Loucy (cell line): Measurements from ENCODE around the gene KCNMA1.
A peak's percentile ranks its signal among the peaks of the same experiment; 100 is the strongest.

Experiments used
- H2AFZ ChIP-seq: fragments of 200-600 bp; sonication (generic); 2 replicates; pipeline ENCODE4 v1.6.0; 2016; ENCODE audit warnings: antibody characterized with exemption, mild to moderate bottlenecking, low read length, moderate library complexity
- H3F3A ChIP-seq: fragments of 200-600 bp; 2 replicates; pipeline ENCODE4 v1.6.0; 2016; ENCODE audit warnings: antibody characterized with exemption, low read depth, mild to moderate bottlenecking
- H3K27me3 ChIP-seq: fragments of 200-600 bp; sonication (generic); 2 replicates; pipeline ENCODE4 v1.6.1; 2014; ENCODE audit warnings: low read length, mild to moderate bottlenecking; ENCODE audit not compliant: insufficient read depth, poor library complexity, severe bottlenecking
- H3K36me3 ChIP-seq: fragments of 200-600 bp; sonication (generic); 2 replicates; pipeline ENCODE4 v1.6.1; 2016; ENCODE audit warnings: low read length; ENCODE audit not compliant: insufficient read depth
- H3K4me1 ChIP-seq: fragments of 200-600 bp; sonication (generic); 2 replicates; pipeline ENCODE4 v1.5.1; 2014; ENCODE audit warnings: low read length, mild to moderate bottlenecking; ENCODE audit not compliant: insufficient read depth, poor library complexity, severe bottlenecking
- H3K4me2 ChIP-seq: fragments of 200-600 bp; sonication (generic); 2 replicates; pipeline ENCODE4 v1.6.0; 2014; ENCODE audit warnings: antibody characterized with exemption, low read length, low read depth, mild to moderate bottlenecking; ENCODE audit not compliant: poor library complexity, severe bottlenecking
- H3K4me3 ChIP-seq: fragments of 200-600 bp; sonication (generic); 2 replicates; pipeline ENCODE4 v1.5.1; 2014; ENCODE audit warnings: low read length, mild to moderate bottlenecking, mixed read lengths; ENCODE audit not compliant: poor library complexity, severe bottlenecking
- H3K79me2 ChIP-seq: fragments of 200-600 bp; sonication (generic); 2 replicates; pipeline ENCODE4 v1.6.1; 2014; ENCODE audit warnings: low read length; ENCODE audit not compliant: insufficient read depth
- H3K9ac ChIP-seq: fragments of 200-600 bp; sonication (generic); 2 replicates; pipeline ENCODE4 v1.6.0; 2014; ENCODE audit warnings: mild to moderate bottlenecking, low read depth, low read length, moderate library complexity; ENCODE audit not compliant: poor library complexity, severe bottlenecking
- H3K9me2 ChIP-seq: fragments of 200-600 bp; sonication (generic); replicated peaks from 2 replicates; pipeline ENCODE4 v1.6.1; 2016; ENCODE audit warnings: low read depth, low read length, mixed read lengths
- H3K9me3 ChIP-seq: fragments of 200-600 bp; sonication (generic); 2 replicates; pipeline ENCODE4 v1.6.1; 2014; ENCODE audit warnings: mild to moderate bottlenecking, antibody characterized with exemption, low read length, low read depth; ENCODE audit not compliant: insufficient read depth
- H4K20me1 ChIP-seq: fragments of 200-600 bp; sonication (generic); 2 replicates; pipeline ENCODE4 v1.6.0; 2014; ENCODE audit warnings: antibody characterized with exemption, low read length, mild to moderate bottlenecking; ENCODE audit not compliant: insufficient read depth, poor library complexity, severe bottlenecking
- EZH2phosphoT487 ChIP-seq: fragments of 200-600 bp; IDR thresholded peaks from 2 replicates; pipeline ENCODE4 v1.6.1; 2018; ENCODE audit warnings: antibody characterized with exemption, mild to moderate bottlenecking, moderate library complexity, borderline replicate concordance
- TF ChIP-seq, protein P1 (sequence below): fragments of 200-600 bp; sonication (generic); conservative IDR thresholded peaks from 2 replicates; pipeline ENCODE4 v1.5.1; 2014; ENCODE audit warnings: mild to moderate bottlenecking, antibody characterized with exemption, low read length

KCNMA1 gene

DNA sequence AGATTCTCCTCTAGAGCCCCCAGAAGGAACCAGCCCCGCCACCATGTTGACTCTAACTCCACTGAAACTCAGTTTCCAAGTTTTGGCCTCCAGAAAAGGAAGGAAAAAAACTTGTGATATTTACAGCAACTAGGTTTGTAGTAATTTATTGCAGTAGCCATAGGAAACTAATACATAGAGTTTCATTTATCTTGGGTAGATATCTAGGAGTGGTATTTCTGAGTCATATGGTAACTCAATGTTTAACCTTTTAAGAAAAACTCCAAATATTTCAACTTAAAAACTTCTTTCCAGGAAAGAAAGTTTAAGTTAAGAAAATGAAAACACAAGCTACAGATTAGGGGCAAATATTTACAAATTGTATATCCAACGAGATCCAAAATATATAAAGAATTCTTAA lies 576.7 kb downstream of the KCNMA1 start:
- TF ChIP-seq, protein P1, sequence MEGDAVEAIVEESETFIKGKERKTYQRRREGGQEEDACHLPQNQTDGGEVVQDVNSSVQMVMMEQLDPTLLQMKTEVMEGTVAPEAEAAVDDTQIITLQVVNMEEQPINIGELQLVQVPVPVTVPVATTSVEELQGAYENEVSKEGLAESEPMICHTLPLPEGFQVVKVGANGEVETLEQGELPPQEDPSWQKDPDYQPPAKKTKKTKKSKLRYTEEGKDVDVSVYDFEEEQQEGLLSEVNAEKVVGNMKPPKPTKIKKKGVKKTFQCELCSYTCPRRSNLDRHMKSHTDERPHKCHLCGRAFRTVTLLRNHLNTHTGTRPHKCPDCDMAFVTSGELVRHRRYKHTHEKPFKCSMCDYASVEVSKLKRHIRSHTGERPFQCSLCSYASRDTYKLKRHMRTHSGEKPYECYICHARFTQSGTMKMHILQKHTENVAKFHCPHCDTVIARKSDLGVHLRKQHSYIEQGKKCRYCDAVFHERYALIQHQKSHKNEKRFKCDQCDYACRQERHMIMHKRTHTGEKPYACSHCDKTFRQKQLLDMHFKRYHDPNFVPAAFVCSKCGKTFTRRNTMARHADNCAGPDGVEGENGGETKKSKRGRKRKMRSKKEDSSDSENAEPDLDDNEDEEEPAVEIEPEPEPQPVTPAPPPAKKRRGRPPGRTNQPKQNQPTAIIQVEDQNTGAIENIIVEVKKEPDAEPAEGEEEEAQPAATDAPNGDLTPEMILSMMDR, result no peak
- TF ChIP-seq EZH2phosphoT487, result no peak
- H3K9me3 ChIP-seq, result no peaks in the 10 kb centered on the region
- no peak overlapping the region for H2AFZ ChIP-seq

DNA sequence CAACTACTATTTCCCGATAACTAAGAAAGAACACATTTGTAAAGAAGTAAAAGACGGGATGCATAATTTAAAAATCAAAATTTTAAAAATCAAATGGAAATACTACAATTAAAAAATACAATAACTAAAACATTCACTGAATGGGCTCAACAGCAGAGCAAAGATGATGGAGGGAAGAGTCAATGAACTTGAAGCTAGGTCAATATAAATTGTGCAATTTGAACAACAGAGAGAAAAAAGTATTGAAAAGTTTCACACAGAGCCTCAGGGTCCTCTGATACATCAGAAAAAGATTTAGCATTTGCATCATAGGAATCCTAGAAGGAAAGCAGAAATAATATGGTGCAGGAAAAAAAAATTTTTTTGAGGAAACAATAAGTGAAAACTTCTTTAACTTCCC lies 581.0 kb downstream of the KCNMA1 start:
- Histone ChIP-seq H2AFZ (no peak overlapping the region), H3K9me3 (no peaks in the 10 kb centered on the region), H3K36me3 (no peaks in the 10 kb centered on the region), H3K4me2 (no peak overlapping the region), H4K20me1 (no peaks in the 10 kb centered on the region), H3K4me3 (no peak overlapping the region), H3K9ac (no peak overlapping the region), H3K9me2 (no peaks in the 10 kb centered on the region), H3F3A (0 out of 2 replicates have a peak, but pooled peaks cover 1% of the 10 kb centered on the region), H3K27me3 (no peaks in the 10 kb centered on the region), H3K79me2 (no peaks in the 10 kb centered on the region), H3K4me1 (peaks cover 42% of the 10 kb centered on the region)
- TF ChIP-seq, protein P1, result no peak
- TF ChIP-seq EZH2phosphoT487, result no peak

More for the DNA sequence above, 576.7 kb downstream of the KCNMA1 start:
- H3K79me2 ChIP-seq, result no peaks in the 10 kb centered on the region
- peaks cover 6% of the 10 kb centered on the region for H3K4me1 ChIP-seq
- no peaks in the 10 kb centered on the region for H3K9me2 ChIP-seq
- no peaks in the 10 kb centered on the region for H3K36me3 ChIP-seq
- H3F3A ChIP-seq, result no peaks in the 10 kb centered on the region
- H4K20me1 ChIP-seq, result no peaks in the 10 kb centered on the region
- H3K4me3 ChIP-seq, result no peak overlapping the region
- no peaks in the 10 kb centered on the region for H3K27me3 ChIP-seq
- no peak overlapping the region for H3K9ac ChIP-seq
- no peak overlapping the region for H3K4me2 ChIP-seq

DNA sequence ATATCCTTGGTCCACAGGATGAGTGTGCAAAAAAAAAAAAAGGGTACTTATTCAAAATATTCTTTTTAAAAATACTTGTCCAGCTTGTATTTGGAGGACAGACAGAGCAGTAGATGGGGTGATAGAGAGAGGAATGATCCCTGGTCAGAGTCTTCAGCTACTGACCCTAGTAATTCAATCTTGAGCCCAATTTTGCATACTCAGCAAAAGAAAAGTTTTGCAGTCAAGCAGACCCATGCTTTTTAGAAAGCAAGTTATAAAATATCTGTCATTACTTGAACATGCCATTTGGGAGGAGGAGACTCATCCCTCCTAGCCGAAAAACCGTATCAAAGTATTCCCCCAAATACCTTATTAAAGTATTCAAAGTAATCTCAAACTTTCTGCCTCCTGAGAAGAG lies 585.0 kb downstream of the KCNMA1 start:
- peaks cover 64% of the 10 kb centered on the region for H3K4me1 ChIP-seq
- H3K9ac ChIP-seq, result peak overlapping the region; percentile 26
- H3K36me3 ChIP-seq, result no peaks in the 10 kb centered on the region
- H3K79me2 ChIP-seq, result no peaks in the 10 kb centered on the region
- H4K20me1 ChIP-seq, result no peaks in the 10 kb centered on the region
- no peak overlapping the region for H2AFZ ChIP-seq
- no peaks in the 10 kb centered on the region for H3K27me3 ChIP-seq
- H3F3A ChIP-seq, result peaks cover 7% of the 10 kb centered on the region; the same call in 1 of the 2 replicates
- H3K4me3 ChIP-seq, result no peak overlapping the region
- no peaks in the 10 kb centered on the region for H3K9me2 ChIP-seq
- H3K4me2 ChIP-seq, result no peak overlapping the region
- no peak for TF ChIP-seq EZH2phosphoT487
- TF ChIP-seq, protein P1, result no peak
- no peaks in the 10 kb centered on the region for H3K9me3 ChIP-seq
